Right lung (tissue), 5 donors: Measurements from ENCODE around the gene KCTD8. TPM values are rescaled to one million over a fixed set of nuclear protein-coding genes. Genes with fewer than 3 reads are reported as not detected.
A peak's percentile ranks its signal among the peaks of the same experiment; 100 is the strongest.

Source experiments
- DNase-seq, 2 donors: peaks; one replicate each; pipeline ENCODE4 v3.0.0-alpha.2; 2013
- polyA plus RNA-seq, 5 donors: library from polyadenylated mRNA; unstranded; fragments of 120-200 nt; gene quantifications; one replicate each; pipeline versions ENCODE4 v1.2.1 to v1.2.3, GENCODE V29; 2013; ENCODE audit warnings: inconsistent platforms in 1 of 5, low replicate concordance in 1 of 5; ENCODE audit not compliant: insufficient read length in 5 of 5, insufficient read depth in 1 of 5

The KCTD8 gene
- polyA plus RNA-seq, 5 donors, result 0.04 to 0.55 (median 0.17) TPM

DNA sequence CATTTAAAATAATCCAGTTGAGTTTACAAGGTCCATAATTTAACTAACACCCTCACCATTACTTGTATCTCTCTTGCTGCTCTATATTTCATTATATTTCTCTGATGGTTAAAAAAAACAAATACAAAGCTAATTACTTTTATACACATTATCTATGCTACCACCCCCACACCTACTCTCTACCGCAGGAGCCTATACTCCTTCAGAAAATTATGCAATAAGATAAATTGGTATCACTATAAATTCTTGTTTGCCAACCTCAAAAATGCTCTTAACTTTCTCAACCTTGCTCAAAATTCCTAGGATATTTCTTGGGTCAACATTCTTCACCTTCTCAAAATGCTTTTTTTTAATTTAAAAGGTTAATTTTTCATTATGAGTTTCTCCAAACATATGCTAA, 282.7 kb downstream of the KCTD8 start:
- DNase-seq, result no peak

DNA sequence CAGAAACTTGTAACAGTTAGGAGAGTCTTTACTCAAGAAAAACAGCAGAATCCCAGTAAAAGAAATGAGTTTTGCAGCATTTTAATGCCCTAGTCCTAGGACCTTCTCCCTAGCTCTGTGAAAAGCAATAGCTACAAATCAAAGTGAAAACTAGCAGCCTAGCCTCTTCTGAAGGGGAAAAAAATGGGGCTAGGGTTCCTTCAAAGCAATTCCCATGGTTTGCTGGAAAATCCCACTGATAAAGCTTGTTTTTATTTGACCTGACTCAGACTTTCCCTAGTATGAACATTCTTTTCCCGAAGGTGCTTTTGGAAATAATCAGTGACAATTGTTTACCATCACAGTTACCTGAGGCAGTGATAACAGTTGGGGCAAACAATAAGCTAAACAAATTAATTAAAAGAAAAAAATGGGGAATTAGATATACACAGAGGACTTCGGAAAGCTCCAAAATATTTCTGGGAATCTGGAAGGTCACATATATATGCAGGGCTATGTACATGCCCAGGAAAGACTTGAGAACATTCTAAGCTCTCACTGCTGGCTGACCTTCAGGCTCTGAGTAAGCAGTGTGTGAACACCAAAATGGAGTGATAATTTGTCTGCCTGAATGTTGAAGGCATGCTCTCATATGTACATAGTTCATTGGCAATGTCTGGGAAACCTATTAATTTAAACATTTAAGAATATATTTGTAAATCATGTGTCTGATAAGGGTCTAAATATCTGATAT, 285.9 kb downstream of the KCTD8 start:
- no peak for DNase-seq

GRCh38 chr4:44161756-44162155, 286.9 kb downstream of the KCTD8 start:
- no peak for DNase-seq

- no peak for DNase-seq
Measured at GRCh38 chr4:44160776-44161367, 287.7 kb downstream of the KCTD8 start.

- DNase-seq, result no peak
Measured at GRCh38 chr4:44159991-44160390, 288.6 kb downstream of the KCTD8 start.

- peak; percentile 6 to 14 for DNase-seq
Measured at GRCh38 chr4:44157611-44158277, 290.9 kb downstream of the KCTD8 start.

DNA sequence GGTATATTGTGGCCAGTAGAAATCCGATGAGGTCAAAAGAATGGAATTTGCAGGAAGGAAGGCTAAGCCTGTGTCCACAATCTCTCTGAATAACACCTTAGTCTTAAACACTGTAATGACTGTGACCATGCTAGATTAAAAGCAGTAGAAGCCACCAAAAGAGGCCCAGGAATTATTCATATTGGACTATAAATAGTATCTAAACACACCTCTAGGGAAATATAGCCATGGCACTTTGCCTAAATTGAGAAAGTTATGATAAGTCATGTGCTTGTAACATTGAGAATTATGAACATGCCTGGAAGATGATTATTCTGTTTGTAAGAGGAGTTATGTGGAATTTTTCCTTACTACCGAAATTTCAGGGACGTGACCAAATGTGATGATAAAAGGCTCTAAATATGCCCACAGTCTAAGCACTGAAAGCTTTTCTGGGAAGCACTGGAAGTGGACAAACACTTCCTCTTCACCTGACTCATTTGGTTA, 298.5 kb downstream of the KCTD8 start:
- DNase-seq, result no peak

DNA sequence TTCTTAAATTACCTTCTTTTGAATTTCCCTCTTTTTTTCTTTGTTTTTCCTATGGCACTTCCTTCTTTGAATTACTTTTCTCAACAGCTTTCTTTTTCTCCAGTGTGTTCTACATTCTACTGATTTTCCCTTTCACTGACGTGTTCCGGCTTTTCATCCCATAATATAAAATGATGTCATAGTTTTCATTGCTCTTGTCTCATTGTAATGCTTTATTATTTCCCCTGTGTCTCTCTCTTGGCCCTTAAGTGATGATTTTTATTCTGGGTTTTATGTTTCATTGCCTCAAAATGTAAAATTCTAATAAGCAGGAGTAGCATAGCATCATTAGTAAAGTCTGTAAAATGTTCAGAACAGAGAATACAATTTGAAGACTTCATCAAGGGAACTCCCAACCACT, 299.3 kb downstream of the KCTD8 start:
- DNase-seq, result no peak

DNA sequence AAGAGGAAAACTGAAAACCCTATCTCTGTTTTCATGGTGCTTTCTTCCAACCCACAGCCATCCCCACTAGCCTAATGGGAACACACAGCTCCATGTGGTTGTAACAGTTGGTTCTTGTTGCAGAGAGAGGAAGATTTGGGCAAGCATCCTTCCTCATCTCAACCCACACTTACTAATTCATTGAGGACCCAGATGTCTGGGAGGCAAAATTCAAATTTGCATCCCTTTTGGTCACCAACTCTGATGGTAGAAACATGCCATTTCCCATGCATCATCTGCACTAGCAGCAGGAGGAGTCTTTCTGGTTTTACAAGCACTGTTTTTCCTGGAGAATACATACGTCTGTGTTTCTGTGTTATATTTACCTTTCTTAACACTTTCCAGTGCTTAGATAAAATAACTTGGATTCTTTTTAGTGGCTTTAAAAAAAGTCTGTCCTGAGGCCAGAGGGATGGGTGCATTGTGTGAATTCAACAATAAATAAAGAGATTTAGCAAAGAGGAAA, 301.0 kb downstream of the KCTD8 start:
- DNase-seq, result no peak

- no peak for DNase-seq
Measured at GRCh38 chr4:44146516-44146915, 302.1 kb downstream of the KCTD8 start.

GRCh38 chr4:44145868-44146267, 302.7 kb downstream of the KCTD8 start:
- no peak for DNase-seq

DNA sequence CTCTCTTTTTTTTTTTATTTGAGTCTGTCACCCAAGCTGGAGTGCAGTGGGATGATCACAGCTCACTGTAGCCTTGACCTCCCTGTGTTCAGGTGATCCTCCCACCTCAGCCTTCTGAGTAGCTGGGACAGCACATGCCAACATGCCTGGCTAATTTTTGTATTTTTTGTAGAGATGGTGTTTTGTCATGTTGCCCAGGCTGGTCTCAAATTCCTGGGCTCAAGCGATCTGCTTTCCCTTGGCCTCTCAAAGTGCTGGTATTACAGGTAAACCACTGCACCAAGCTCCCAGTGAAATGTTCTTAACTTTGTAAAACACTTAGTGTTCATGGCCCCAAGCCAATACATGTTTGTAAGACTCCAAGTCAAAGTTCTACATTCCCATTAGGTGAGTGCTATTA, 316.1 kb downstream of the KCTD8 start:
- no peak for DNase-seq

Other genes with a start within 250 kb of the KCTD8 start
- gene YIPF7, start 202.8 kb upstream of the KCTD8 start, polyA plus RNA-seq, result under 1 TPM; 0.19 to 0.53 (median 0.44) TPM
- 10 to 100 TPM; 22.7 to 35.8 (median 31.8) TPM for gene GUF1, start 229.6 kb upstream of the KCTD8 start, polyA plus RNA-seq